GM19240 (cell line): ENCODE results near the gene MAP3K14.
A peak's percentile ranks its signal among the peaks of the same experiment; 100 is the strongest.

Experiments
- DNase-seq: peaks from one replicate; pipeline ENCODE4 v3.0.0; 2011; ENCODE audit warnings: low spot score; ENCODE audit not compliant: insufficient read length

Gene MAP3K14

GRCh38 chr17:45283711-45284110, 33.1 kb downstream of the MAP3K14 start:
- no peak for DNase-seq

- no peak for DNase-seq
Measured at GRCh38 chr17:45282683-45283644, 33.9 kb downstream of the MAP3K14 start.

DNA sequence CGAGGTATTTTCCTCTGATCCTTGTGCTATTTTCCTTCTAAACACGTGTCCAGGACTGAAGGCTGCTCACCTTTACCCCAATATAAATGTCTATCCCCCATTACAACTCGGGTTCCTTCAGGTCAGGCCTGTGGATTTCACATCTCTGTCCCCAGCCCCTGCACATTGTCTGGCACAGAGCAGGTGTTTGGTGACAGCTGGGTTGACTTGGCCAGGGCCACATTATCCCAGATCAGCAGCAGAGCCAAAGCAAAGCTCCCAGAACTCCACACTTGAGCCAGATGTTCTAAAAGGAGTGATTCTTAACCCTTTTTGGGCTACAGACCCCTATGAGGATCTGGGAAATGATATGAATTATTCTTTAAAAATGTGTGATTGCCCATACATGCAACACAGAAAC, 36.9 kb downstream of the MAP3K14 start:
- DNase-seq = no peak

DNA sequence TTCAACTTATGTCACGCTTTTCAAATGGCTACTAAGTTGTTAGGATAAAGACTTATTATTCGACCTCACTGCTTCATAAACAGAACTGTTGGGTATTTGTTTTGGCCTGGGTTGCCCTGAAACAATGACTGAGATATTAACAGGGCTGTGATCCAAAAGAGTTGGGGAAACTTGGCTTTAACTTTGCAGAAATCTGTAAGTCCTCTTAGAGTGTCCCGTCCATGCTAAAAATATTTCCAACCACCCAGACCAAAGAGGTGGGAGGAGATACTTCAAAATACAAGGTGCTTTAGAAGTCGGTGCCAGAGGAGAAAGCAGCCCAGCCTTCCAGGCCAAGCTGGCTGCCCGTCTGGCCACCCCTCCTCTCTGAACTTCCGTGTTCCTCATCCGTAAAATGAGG, 38.8 kb downstream of the MAP3K14 start:
- DNase-seq = no peak

- DNase-seq = peak; percentile 94
Measured at GRCh38 chr17:45277216-45277849, 39.5 kb downstream of the MAP3K14 start.

- no peak for DNase-seq
Measured at GRCh38 chr17:45276031-45276430, 40.8 kb downstream of the MAP3K14 start.

GRCh38 chr17:45274033-45274432, 42.8 kb downstream of the MAP3K14 start:
- no peak for DNase-seq

DNA sequence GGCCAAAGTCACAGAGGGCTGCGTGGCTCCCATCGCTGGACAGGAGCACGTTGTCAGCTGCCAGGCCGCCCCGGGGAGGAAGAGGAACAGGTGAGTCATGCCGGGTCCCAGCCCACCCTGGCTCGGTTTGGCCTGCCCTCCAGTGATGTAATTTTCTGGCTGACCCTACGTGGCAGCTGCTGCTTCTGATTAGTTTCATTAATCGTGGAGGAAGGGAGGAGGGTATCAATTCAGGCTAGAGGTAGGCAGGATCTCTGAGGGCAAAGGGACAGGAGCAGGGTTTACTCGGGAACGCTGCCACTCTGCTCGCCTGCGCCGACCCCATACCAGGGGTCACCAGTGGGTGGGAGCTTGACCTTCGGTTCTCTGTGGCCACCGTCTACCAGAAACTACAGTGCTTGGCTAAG, 43.3 kb downstream of the MAP3K14 start:
- DNase-seq = no peak

- no peak for DNase-seq
Measured at GRCh38 chr17:45271603-45272002, 45.2 kb downstream of the MAP3K14 start.

- no peak for DNase-seq
Measured at GRCh38 chr17:45270828-45271418, 45.9 kb downstream of the MAP3K14 start.

- no peak for DNase-seq
Measured at GRCh38 chr17:45269912-45270311, 46.9 kb downstream of the MAP3K14 start.

DNA sequence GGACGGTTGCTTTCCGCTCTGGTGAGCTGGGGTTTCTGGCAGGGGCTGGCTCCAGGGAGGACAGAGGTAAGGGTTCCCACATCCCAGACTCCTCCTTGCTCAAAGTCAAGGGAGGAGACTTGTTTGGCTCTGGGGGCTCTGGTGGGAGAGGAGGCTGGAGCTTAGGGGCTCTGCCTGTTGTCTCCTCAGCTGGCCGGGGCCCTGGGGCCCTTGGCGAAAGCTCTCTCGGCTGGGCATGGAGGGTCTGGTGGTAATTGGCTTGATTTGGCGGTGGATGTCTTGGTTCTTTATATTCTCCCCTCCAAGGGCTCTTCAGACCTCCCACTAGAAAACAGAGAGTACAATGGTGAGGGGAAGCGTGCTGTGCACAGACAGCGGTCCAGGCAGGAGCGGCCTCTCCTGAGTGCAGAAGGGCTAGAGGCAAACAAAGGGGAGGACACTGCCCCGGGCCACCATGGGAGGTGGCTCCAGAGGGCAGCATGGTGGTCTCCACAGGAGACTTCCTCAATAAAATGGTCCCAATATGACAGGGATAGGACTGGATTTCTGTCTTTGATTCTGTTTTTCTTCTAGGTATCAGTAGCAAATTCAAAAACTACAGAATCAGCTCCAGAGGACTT, 49.3 kb downstream of the MAP3K14 start:
- no peak for DNase-seq

GRCh38 chr17:45266372-45266926, 50.4 kb downstream of the MAP3K14 start:
- no peak for DNase-seq

DNA sequence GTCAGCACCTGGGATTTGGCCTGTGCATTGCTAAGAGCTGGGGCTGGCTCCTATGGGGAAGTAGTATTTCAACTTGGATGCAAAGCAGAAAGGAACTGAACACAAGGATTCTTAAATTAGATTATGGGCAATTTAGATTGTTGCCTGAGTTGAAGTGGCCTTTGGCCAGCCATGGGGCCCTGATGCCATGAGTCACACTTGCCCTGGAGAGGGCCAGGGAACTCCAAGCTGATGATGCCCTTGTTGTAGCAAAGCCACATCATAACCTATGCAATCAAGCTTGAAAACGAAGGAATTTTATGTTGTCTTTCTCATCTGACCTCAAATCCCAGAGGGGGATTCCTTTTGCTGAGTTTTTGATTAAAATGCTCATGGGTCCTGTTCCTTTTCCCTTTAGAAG, 51.0 kb downstream of the MAP3K14 start:
- DNase-seq = no peak

- no peak for DNase-seq
Measured at GRCh38 chr17:45264988-45265387, 51.8 kb downstream of the MAP3K14 start.

DNA sequence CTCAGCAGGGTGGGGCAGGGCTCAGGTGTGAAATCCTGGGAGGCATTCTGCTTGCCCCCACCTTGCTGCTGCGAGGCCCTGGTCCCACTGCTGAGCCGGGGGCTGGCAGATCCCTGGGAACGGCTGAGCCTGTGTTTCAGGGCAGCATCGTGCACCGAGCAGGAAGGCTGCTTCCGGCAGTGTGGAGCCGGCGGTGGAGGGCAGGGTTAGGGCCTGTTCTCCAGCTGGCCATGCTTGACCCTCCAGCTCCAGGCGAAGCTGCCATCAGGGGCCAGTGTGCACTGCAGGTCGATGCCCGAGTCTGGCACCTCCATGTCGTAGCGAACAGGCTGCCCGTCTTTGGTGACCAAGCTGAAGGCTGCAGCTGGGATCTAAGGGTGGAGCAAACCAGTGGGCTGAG, 52.4 kb downstream of the MAP3K14 start:
- no peak for DNase-seq

DNA sequence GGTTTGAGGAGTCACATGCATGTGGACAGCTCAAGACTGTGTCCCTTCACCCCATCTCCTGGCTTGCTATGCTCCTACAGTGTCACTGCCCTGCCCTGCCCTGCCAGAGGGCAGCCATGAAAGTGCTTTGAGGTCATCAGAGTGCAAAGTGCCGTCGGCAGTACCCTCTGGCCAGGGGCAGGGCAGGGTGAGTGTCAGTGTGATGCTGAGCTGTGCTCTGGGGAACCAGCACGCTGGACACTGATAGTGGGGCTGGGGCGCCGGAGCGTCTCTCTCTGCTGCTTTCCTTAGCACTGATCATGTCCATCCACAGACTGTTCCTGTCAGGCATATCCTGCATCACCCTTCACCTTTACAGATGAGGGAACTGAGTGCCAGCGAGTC, 53.4 kb downstream of the MAP3K14 start:
- no peak for DNase-seq

GRCh38 chr17:45262516-45263476, 54.0 kb downstream of the MAP3K14 start:
- DNase-seq = no peak

GRCh38 chr17:45261577-45262515, 55.0 kb downstream of the MAP3K14 start, which contains the start of gene SPATA32:
Gene SPATA32, minus strand, starts transcription at chr17:45262094. Its CDS starts 78 bp downstream, at chr17:45262016.
- DNase-seq = peak; percentile 67
